HG02981 (cell line): ENCODE data around the gene WFDC1.

Experiments used
- ATAC-seq: cut with Tn5 transposase; IDR thresholded peaks from one replicate; pipeline ENCODE4 v1.9.1; 2021; ENCODE audit warnings: mild to moderate bottlenecking, moderate library complexity; ENCODE audit not compliant: unreplicated experiment

WFDC1 gene

GRCh38 chr16:84299734-84300440 lies 5.2 kb downstream of the WFDC1 start:
- ATAC-seq, result no peak

- no peak for ATAC-seq
Observed at GRCh38 chr16:84302111-84302954, 7.7 kb downstream of the WFDC1 start.

- ATAC-seq, result no peak
Observed at GRCh38 chr16:84303023-84303422, 8.3 kb downstream of the WFDC1 start.

GRCh38 chr16:84303516-84303915 lies 8.8 kb downstream of the WFDC1 start:
- ATAC-seq, result no peak

GRCh38 chr16:84306564-84306963 lies 11.9 kb downstream of the WFDC1 start:
- ATAC-seq, result no peak

GRCh38 chr16:84307209-84307954 lies 12.7 kb downstream of the WFDC1 start:
- ATAC-seq, result no peak

GRCh38 chr16:84308120-84308519 lies 13.4 kb downstream of the WFDC1 start:
- no peak for ATAC-seq

- no peak for ATAC-seq
Observed at GRCh38 chr16:84310642-84311041, 16.0 kb downstream of the WFDC1 start.

- ATAC-seq, result no peak
Observed at GRCh38 chr16:84312783-84313382, 18.2 kb downstream of the WFDC1 start.

GRCh38 chr16:84313921-84314320 lies 19.2 kb downstream of the WFDC1 start:
- ATAC-seq, result no peak

GRCh38 chr16:84314373-84314772 lies 19.7 kb downstream of the WFDC1 start:
- ATAC-seq, result no peak

- ATAC-seq, result no peak
Observed at GRCh38 chr16:84314814-84315213, 20.1 kb downstream of the WFDC1 start.

- ATAC-seq, result no peak
Observed at GRCh38 chr16:84315422-84315821, 20.7 kb downstream of the WFDC1 start.

GRCh38 chr16:84318091-84318975 lies 23.7 kb downstream of the WFDC1 start:
- no peak for ATAC-seq

GRCh38 chr16:84319146-84319760 lies 24.6 kb downstream of the WFDC1 start:
- ATAC-seq, result no peak

- ATAC-seq, result no peak
Observed at GRCh38 chr16:84320511-84320910, 25.8 kb downstream of the WFDC1 start.

- ATAC-seq, result no peak
Observed at GRCh38 chr16:84321932-84322331, 27.3 kb downstream of the WFDC1 start.

- ATAC-seq, result no peak
Observed at GRCh38 chr16:84322749-84323148, 28.1 kb downstream of the WFDC1 start.

- ATAC-seq, result no peak
Observed at GRCh38 chr16:84323606-84324005, 28.9 kb downstream of the WFDC1 start.
